Right ventricle myocardium superior (tissue), 1 donor: ENCODE results near the gene LRRC42. TPM values are rescaled to one million over a fixed set of nuclear protein-coding genes. Genes with fewer than 3 reads are reported as not detected.
"Not testable (repeated sequence)": the region's sequence is repeated elsewhere in the genome, so short reads cannot be mapped to it uniquely, and the experiment has no call there.

Experiments used
- ATAC-seq: fragments of 200-7000 bp; cut with Tn5 transposase; one replicate; pipeline ENCODE4 v1.9.1; 2020; ENCODE audit warnings: mild to moderate bottlenecking; ENCODE audit not compliant: poor library complexity
- DNase-seq: peaks from one replicate; pipeline ENCODE4 v3.0.0-alpha.2; 2020
- intact Hi-C: fragments of 100-400 bp; cut with DNase I; formaldehyde crosslinking; loops from one replicate; pipeline ENCODE4 v1.11.2; 2022
- total RNA-seq: library from RNA; stranded (reverse); fragmentation: NEBNext Ultra II Directional; extraction: Animal tissue kit (Norgen Biotek cat#: 25700); gene quantifications from one replicate; pipeline ENCODE4 v1.2.1, GENCODE V29; 2021
- donor health status: DM: no; HTN: yes; CAD: no; lungs with severe emphysema.

Gene LRRC42
- total RNA-seq, 1 donor from 2014 or later: 12.0 TPM

DNA sequence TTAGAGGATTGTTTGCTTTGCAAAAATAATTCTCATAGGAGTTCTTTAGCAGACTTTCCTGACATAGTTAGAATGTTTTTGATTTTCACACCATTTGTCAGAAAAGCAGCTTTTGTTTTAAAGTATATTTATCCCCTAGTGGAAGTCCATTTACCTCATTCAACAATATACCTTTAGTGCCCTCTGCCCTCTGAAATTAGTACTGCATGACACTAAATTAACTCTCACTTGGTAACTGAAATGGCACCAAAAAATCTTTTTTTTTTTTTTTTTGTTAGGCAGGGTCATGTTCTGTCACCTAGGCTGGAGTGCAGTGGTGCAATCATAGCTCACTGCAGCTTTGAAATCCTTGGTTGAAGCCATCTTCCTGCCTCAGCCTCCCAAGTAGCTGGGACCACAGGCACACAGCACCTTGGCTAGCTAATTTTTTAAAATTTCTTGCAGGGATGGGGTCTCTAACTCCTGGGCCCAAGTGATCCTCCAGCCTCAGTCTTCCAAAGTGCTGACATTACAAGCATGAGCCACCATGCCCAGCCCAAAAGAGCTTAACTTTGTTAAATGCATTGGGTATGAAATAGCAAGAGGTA is 13.6 kb downstream of the LRRC42 start:
- ATAC-seq (no peak), DNase-seq (no peak)
- intact Hi-C loops: no loop called here

DNA sequence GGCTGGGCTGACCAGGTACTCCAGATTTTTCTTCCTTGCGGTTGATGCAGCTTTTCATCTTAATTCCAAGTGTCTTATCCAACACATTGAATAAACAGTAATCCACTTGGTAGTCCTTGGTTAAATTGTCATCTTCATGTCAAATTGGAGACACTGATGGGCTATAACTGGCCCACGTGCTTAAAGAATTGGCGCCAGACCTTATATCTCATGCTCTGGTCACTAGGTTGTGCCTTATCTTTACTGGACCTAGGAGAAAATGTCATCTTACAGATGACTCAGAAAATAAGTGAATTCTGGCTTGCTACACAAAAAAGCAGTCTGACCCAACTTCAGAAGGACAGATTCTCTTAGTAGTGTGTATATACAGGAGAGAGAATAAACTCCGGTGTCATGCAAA is 16.2 kb downstream of the LRRC42 start:
- DNase-seq (no peak), ATAC-seq (no peak)
- intact Hi-C loops: no loop called here

DNA sequence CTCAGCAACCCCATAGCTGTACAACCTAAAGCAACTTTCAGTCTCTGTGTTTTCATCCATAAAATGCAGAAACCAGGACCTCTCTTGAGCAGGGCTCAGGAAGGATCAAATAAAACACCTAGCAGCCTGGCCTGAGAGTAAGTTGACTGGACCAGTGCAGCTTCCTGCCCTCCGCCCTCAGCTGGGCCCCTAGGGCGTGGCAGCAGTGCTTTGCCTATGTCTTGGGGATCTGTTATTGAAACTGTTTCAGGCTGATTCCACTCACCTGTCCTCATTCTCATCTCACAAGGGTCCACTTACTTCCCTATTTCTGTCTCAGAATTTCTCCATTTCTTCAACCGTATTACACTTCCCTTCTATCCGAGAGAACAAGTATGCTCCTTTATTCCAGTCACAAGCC is 17.3 kb downstream of the LRRC42 start:
- no peak for ATAC-seq
- no peak for DNase-seq
- intact Hi-C loops: no loop called here

DNA sequence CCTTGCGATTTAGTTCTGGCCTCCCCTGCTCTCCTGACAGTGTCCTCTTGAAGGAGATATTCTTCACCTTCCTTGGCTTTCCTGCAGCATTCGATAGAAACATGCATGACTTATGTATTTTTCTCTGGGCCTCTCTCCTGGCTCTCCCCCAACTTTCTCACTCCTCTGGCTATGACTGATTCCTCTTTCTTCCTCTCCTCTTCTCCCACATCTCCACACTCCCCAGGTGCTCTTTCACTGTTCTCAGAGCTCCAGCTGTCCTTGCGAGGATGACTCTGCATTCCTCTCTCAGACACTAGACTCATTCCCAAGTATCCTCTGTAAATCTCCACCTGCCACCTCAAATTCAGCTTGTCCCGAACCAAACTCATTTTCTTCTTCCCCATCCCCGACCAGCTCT is 18.0 kb downstream of the LRRC42 start:
- no peak for DNase-seq
- no peak for ATAC-seq
- intact Hi-C loops: no loop called here

DNA sequence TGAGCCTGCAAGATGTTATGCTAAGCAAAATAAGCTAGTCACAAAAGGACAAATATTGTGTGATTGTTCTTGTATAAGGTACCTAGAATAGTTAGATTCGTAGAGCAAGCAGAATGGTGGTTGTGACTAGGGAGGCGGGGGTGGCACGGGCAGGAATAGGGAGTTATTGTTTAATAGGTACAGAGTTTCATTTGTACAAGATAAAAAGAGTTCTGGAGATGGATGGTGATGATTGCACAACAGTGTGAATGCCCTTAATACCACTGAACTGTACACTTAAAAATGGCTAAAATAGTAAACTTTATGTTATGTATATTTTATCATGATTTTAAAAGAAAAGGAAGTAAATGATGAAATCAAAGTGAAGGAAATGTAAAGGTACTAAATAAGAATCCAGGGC is 20.6 kb downstream of the LRRC42 start:
- ATAC-seq (no peak), DNase-seq (no peak)
- intact Hi-C loops: loop anchor here (5.0 kb wide), 1 partner anchor 99 kb away; no protein-coding TSS in a partner anchor

DNA sequence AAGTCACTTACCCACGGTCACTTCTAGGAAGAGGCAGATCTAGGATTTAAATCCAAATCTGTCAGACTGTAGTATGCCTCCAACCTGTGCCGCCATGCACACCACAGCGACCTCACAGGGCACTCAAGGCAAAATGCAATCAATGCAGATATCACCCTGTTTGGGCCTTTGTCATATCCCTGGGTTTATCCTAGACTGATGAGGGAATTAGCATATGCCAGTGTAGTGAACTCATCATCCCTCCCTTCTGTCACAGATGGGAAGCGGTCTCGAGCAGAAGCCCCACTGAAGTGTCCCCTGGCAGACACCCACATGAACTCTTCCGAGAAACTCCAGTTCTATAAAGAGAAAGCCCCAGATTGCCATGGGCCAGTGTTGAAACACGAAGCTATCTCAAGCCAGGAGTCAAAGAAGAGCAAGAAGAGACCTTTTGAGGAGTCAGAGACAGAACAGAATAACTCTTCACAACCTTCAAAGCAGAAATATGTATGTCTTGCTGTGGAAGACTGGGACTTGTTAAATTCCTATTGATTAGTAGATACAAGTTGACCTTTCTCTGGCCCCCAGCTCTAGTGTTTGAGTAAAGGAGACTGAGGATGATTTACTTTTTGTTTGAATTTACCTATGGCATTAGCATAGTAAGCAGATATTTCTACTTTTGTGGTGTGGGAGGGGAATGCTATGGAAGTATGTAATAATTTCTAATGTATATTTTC is 21.4 kb downstream of the LRRC42 start:
- ATAC-seq (no peak), DNase-seq (no peak)
- intact Hi-C loops: loop anchor here (5.0 kb wide), 1 partner anchor 100 kb away; no protein-coding TSS in a partner anchor

DNA sequence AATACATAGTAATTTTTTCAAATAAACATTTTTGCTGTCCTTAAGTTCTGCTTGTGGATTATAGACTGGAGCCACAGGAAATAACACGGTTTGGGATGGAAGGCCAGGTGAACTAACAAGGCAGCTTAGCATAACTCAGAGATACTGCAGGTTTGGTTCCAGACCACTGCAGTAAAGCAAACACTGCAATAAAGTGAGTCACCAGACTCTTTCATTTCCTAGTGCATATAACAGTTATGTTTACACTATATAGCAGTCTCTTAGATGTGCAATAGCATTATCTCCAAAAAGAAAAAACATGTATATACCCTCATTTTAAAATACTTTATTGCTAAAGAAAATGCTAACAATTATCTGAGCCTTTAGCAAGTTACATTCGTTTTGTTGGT is 22.0 kb downstream of the LRRC42 start:
- ATAC-seq (no peak), DNase-seq (no peak)
- intact Hi-C loops: loop anchor here (5.0 kb wide), 1 partner anchor 101 kb away; no protein-coding TSS in a partner anchor

DNA sequence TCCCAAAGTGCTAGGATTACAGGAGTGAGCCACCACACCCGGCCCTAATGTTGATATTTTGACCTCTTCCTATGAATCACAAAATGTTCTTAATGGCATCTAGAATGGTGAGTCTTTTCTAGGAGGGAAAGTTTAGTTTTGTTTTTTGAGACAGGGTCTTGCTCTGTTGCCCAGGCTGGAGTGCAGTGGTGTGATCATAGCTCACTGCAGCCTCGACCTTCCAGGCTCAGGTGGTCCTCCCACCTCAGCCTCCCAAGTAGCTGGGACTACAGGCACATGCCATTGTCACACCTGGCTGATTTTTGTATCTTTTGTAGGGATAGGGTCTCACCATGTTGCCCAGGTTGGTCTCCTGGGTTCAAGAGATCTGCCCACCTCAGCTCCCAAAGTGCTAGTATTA is 23.2 kb downstream of the LRRC42 start:
- intact Hi-C loops: loop anchor here (5.0 kb wide), 1 partner anchor 102 kb away; no protein-coding TSS in a partner anchor
- DNase-seq, ATAC-seq: not testable (repeated sequence)

DNA sequence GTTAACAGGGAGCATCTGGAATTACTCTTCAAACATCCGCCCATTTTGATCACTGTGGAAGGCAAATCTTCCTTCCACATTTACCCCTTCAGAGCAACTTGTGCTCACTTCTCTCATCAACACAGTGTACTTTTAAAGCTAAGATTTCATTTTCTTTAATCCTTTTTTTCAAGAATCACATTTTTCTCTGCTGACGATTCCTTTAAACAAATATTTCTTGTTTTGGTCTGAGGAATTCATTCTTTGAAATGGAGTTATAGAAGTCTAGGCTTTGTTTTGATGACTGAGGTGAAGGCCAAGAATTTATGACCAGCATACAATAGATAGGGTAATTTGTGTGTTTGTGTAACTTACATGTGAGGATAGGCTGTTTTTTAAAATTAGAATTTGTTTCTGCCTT is 25.6 kb downstream of the LRRC42 start:
- intact Hi-C loops: no loop called here
- ATAC-seq (no peak), DNase-seq (no peak)

DNA sequence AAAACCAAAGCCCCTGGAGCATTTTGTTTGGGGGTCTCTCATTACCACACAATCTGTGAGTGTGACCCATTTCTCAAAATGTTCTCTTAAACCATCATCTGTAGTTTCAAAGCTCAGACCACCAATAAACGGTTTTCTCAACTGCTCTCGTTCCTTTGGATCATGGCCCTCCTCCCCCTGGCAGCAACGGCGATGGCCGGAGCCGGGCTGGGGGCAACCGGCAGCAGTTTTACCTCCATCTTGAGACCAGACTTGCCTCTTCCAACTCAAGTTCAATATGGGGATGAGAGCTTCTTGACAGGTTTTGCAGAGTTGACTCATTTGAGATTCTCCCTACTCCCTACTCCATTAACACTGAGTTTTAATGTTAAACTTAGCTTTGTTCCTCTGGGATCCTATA is 29.7 kb downstream of the LRRC42 start:
- intact Hi-C loops: no loop called here
- ATAC-seq (no peak), DNase-seq (no peak)

DNA sequence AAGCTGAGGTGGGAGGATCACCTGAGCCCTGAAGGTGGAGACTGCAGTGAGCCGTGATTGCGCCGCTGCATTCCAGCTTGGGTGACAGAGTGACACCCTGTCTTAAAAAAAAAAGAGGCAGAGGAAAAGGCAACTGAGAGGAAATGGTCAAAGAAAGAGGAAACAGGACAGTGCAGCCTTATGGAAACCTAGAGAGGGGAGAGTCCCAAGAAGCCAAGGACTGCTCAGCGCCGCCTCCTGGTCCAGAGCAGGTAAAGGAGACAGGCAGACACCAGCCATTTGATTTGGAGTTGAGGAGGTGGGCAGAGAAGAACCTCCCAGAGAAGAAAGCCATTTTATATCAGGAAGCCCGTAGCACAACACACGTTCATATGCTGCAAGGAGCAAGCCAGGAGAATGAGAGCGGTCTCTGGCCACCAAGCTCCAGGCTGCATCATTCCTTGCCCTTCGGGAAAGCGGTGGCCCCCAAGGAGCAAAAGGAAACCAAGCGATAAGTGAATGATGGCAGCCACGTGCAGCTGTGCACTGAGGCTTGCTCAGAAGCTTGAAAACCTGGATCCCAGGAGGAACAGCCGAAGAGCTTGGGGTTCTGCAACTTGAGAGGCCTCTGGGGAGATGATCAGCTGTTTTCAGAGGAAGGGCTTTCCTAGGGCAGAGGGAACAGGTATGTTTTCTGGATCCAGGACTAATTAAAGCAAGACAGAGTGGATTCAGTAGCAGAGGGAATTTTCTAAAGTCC is 33.7 kb downstream of the LRRC42 start:
- ATAC-seq: no peak
- intact Hi-C loops: no loop called here

DNA sequence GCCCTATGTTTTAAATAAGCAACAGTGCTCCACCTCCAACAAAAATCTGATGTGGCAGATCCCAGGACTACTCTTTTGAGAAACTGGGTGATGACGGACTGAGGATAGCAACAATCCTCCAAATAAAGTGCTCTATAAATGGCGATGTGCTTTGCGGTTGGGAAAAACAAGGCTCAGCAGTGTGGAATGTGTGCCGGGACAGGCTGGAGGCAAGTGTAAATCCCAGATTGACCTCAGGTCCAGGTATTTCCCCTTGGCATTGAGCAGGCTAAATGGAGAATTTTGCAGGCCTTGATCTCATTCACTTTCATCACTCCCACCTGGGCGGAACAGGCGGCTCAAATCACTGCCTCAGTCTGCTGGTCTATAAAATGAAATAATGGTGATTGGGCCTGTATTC is 35.1 kb downstream of the LRRC42 start:
- DNase-seq (no peak), ATAC-seq (no peak)
- intact Hi-C loops: no loop called here

More for the DNA sequence above, 33.7 kb downstream of the LRRC42 start:
- no peak for DNase-seq

DNA sequence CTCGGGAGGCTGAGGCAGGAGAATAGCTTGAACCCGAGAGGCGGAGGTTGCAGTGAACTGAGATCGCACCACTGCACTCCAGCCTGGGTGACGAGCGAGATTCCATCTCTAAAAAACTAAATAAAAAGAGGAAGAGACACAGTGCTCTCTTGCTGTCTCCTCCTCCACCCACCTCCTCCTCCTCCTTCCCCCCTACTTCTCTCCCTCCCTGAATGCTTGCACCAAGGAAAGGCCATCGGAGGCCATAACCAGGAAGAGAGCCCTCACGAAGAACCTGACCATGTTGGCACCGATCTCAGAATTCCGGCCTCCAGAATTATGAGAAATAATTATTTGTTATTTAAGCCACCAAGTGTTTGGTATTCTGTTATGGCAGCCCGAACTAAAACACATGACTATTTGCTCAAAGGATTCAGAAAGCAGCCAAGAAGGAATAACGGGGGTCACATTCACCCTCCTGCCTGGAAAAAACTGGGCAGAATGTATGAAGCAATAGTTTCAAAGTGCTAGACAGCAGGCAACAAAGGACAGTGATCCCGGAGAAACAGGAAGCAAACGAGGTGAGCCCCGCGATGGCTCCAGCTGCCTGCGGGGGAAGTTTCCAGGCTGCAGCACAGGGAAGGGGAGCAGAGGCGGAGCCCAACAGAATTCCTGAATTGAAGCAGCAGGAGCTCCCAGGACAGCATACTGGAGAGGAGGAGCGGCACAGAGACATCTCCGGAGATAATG is 36.0 kb downstream of the LRRC42 start:
- DNase-seq (peak; percentile 52), ATAC-seq (peak; percentile 76)
- intact Hi-C loops: no loop called here

DNA sequence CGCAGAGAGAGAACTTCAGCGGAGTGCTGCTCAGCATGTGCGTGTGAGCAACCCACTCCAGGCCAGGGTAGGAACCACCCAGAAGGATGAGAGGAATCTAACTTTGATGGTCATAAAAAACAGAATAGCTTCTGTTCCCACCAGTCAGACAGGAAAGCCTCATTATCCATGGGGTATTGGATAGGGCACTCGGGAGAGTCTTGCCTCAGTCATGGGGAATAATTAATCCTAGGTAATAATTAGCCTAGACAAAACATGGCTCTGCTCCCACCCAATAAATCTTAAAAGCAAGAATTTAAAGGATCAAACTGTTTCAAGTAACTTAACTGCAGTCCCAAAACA is 36.6 kb downstream of the LRRC42 start:
- intact Hi-C loops: no loop called here
- DNase-seq (no peak), ATAC-seq (no peak)

DNA sequence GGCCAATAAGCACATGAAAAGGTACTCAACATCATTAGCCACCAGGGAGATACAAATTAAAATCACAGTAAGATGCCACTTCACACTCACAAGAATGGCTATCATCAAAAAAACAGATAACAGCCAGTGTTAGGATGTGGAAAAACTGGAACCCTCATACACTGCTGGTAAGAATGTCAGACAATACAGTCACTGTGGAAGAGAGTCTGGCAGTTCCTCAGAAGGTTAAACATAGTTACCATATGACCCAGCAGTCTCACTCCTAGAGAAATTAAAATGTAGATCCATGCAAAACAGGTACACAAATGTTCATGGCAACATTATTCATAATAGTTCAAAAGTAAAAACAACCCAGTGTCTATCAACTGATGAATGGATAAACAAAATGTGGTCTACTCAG is 38.6 kb downstream of the LRRC42 start:
- DNase-seq: no peak
- intact Hi-C loops: no loop called here
- no peak for ATAC-seq

DNA sequence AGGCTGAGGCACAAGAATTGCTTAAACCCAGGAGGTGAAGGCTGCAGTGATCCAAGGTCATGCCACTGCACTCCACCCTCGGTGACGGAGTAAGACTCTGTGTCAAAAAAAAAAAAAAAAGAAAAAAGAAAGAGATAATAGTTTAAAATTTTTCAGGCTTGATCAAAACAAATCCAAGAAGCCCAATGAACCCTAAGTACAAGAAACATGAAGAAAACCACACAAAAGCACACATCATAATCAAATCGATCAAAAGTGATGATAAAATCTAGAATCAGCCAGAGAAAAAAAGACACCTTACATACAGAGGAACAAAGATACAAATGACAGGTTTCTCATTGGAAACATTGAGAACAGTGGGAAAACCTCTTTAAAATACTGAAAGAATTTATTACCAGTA is 40.3 kb downstream of the LRRC42 start:
- DNase-seq (no peak), ATAC-seq (no peak)
- intact Hi-C loops: no loop called here

DNA sequence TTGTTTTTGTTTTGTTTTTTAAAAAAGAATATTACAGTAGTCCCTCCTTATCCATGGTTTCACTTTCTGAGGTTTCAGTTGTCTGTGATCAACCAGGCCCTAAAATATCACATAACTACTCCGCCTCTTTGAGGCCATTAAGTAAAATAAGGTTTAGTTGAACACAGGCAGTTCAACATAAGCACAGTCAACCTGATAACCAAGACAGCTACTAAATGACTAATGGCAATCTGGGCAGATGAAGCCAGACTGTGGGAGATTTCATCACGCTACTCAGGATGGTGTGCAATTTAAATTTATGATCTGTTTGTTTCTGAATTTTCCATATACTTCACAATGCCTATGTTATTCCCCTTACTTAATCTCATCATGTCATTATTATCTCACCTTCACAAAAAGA is 41.7 kb downstream of the LRRC42 start:
- ATAC-seq (no peak), DNase-seq (no peak)
- intact Hi-C loops: no loop called here

DNA sequence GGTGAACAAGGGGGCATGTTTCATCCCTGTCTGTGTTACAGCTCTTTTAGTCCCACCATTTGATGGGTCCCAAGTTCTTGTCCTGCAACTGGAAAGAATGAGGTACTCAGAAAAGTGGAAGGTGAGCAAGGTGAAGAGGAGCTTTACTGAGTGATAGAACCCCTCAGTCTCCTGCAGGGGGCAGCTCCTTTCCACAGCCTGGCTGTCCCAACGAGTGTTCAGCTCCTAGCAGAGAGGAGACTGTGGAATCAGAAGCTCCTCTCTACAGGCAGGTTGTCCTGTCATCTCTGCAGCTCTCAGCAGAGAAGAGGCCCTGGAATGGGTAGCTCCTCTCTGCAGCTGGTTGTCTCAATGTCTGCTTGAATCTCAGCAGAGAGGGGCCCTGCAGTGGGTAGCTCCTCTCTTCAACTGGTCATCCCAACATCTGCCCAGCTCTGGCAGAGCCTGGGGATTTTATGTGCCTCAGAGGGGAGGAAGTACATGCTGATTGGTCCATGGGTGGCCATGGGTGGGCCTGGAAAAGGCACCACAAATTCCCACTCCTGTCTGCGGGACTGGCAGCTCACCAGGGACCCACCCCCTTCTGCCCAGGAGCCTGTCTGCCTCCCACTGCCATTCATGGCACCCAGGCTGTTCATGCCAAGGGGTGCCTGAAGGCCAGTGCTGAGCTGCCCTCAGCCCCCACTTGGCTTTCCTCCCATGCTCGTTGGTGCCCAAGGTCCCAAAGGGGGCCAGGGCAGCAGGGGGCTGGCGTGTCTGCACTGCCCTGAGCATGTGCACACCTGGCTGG is 46.1 kb downstream of the LRRC42 start:
- no peak for ATAC-seq
- intact Hi-C loops: no loop called here
- no peak for DNase-seq

DNA sequence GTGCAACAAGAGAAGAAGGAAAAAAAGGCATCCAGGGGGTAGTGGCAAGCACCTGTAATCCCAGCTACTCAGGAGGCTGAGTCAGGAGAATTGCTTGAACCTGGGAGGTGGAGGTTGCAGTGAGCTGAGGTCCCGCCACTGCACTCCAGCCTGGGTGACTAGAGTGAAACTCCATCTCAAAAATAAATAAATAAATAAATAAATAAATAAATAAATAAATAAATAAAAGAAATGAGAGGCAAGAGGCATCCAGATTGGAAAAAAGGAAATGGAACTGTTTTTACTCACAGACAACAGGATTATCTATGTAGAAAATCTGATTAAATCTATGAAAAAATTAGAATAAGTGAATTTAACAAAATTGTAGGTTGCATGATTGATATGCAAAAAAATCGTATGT is 48.4 kb downstream of the LRRC42 start:
- DNase-seq, intact Hi-C loops, ATAC-seq: not testable (repeated sequence)
